NCI-H345 (cell line): ENCODE results near the gene TTBK2.

Experiments
- DNase-seq: peaks from one replicate; lab custom pipeline; 2025; lab: John Stamatoyannopoulos, UW

TTBK2 gene

GRCh38 chr15:42727750-42728381 is 192.7 kb downstream of the TTBK2 start:
- DNase-seq: peak; percentile 62

GRCh38 chr15:42726114-42726513 is 194.5 kb downstream of the TTBK2 start:
- DNase-seq: peak; percentile 19

- DNase-seq: no peak
These were observed 195.2 kb downstream of the TTBK2 start for GRCh38 chr15:42725331-42725903.

GRCh38 chr15:42724276-42724675 is 196.3 kb downstream of the TTBK2 start:
- no peak for DNase-seq

- DNase-seq: no peak
These were observed 197.5 kb downstream of the TTBK2 start for GRCh38 chr15:42723068-42723467.

GRCh38 chr15:42721916-42722315 is 198.7 kb downstream of the TTBK2 start:
- DNase-seq: no peak

GRCh38 chr15:42721016-42721415 is 199.6 kb downstream of the TTBK2 start:
- DNase-seq: no peak

- no peak for DNase-seq
These were observed 200.5 kb downstream of the TTBK2 start for GRCh38 chr15:42720071-42720470.

- no peak for DNase-seq
These were observed 201.5 kb downstream of the TTBK2 start for GRCh38 chr15:42719043-42719442.

- no peak for DNase-seq
These were observed 204.0 kb downstream of the TTBK2 start for GRCh38 chr15:42716626-42717025.

GRCh38 chr15:42716125-42716524 is 204.5 kb downstream of the TTBK2 start:
- no peak for DNase-seq

- DNase-seq: no peak
These were observed 208.0 kb downstream of the TTBK2 start for GRCh38 chr15:42712584-42712983.

- DNase-seq: no peak
These were observed 208.8 kb downstream of the TTBK2 start for GRCh38 chr15:42711746-42712145.

- DNase-seq: no peak
These were observed 209.9 kb downstream of the TTBK2 start for GRCh38 chr15:42710662-42711061.

- no peak for DNase-seq
These were observed 212.6 kb downstream of the TTBK2 start for GRCh38 chr15:42707873-42708544.

GRCh38 chr15:42707068-42707467 is 213.5 kb downstream of the TTBK2 start:
- DNase-seq: no peak

GRCh38 chr15:42705336-42705735 is 215.2 kb downstream of the TTBK2 start:
- DNase-seq: no peak

- DNase-seq: peak; percentile 38
These were observed 216.1 kb downstream of the TTBK2 start for GRCh38 chr15:42704492-42704926.

GRCh38 chr15:42696626-42697025 is 224.0 kb downstream of the TTBK2 start:
- no peak for DNase-seq

GRCh38 chr15:42695527-42696071 is 225.0 kb downstream of the TTBK2 start:
- no peak for DNase-seq

GRCh38 chr15:42694398-42694797 is 226.2 kb downstream of the TTBK2 start:
- DNase-seq: no peak

- DNase-seq: no peak
These were observed 226.6 kb downstream of the TTBK2 start for GRCh38 chr15:42693942-42694341.

- DNase-seq: no peak
These were observed 227.1 kb downstream of the TTBK2 start for GRCh38 chr15:42693496-42693895.
